NCI-H345 (cell line): ENCODE measurements around the gene GRIN2A.

ENCODE experiments used
- DNase-seq: peaks from one replicate; lab custom pipeline; 2025; lab: John Stamatoyannopoulos, UW

GRIN2A gene

GRCh38 chr16:10085078-10085798, 97.0 kb downstream of the GRIN2A start:
- no peak for DNase-seq

GRCh38 chr16:10083301-10083700, 98.9 kb downstream of the GRIN2A start:
- no peak for DNase-seq

DNA sequence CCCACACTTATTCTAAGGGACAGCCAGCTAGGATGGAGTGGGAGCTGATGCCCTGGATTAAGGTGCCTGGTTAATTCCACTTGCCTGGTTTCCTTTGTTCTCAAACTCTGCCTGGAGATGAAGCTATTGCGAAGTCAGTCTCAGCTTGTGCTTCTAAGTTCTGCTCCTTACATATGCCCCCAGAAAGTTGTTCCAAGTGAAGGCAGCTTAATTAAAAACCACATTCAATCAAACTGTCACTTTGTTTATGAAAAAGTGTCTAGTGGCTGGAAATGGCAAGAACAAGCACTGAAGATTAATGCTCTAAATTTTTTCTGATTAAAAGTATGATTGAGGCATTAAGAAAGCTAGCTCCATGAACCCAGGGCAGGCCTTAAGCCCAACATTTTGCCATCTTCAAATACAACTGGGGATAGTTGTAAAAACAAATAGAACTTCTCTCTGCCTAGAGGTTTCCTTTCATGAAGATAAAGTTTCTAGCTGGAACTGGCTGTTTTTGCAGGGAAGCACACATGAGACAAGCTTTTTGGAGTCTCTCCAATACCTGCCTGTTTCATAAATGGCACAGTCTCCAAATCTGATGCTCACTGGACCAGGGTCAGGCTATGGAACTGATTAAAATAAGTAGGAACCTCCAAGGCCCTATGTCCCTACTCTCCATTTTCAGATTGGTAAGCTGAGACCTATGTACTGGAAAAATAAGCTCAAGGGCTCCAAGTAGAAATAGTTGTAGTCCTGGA, 100.9 kb downstream of the GRIN2A start:
- no peak for DNase-seq

DNA sequence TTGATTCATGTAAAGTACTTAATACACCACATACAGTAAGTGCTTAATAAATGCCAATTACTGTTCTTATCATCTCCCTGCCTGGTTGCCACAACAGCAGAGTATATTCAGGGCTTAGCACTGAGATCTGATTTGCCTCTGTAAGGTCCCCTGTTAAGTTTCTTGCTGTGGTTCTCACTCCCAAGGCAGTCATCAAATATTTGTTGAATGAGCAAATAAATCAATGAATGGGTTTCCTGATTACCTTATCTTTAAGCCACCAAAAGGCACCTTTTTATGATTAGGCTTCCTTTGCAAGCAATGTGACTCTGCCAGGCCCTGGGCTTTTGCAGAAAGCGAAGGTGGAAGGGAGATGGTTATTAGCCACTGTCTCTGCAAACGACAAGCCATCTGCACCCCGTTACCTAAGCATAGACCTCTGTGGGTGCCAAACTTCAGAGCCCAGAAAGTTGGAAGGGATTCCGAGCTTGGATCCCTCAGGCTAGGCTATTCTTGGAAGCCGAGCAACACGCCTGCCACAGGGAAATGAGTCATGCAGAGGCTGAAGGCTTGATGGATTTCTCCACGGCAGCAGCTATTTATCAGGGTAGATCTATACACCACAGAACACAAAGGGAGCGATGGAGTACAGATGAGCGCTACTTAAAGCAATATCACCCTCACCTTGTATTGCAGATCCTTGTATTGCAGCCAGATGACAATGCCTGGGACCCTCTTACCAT, 102.0 kb downstream of the GRIN2A start:
- DNase-seq: no peak

- no peak for DNase-seq
Measured at GRCh38 chr16:10078541-10078949, 103.7 kb downstream of the GRIN2A start.

DNA sequence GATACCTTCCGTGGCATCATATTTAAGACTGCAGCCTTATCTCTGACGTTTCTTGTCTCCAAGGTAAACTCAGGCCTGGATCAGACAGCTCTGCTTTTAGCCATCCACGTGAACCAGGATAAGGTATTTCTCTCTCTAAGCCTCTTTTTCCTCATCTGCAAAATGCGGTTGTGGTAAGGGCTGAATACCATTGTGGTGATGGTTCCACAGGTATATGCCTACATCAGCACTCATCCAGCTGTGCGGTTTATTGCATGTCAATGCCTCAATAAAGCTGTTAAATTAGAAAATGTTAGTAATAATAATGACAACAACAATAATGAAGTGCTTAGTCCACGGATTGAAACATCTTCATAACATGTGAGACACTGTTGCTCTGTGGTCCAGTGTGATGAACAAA, 104.4 kb downstream of the GRIN2A start:
- no peak for DNase-seq

DNA sequence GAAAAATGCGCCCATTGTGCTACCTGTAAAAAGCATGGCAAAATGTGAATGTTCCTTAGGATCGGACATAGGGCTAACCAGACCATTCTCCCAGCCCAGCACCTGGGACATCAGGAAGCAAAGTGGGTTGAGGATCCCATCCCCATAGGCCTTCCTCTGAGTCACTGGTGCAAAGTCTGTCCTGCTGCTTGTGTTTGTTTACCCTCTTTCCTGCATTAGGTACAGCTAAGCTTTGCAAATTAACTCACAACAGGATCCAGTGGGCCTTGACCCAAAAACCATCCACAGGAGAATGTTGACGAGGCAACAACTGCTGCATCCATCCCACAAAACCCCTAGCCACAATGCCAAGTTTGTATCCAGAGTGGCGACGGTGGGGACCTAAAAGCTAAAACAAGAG, 106.2 kb downstream of the GRIN2A start:
- no peak for DNase-seq

GRCh38 chr16:10070591-10070990, 111.6 kb downstream of the GRIN2A start:
- no peak for DNase-seq

- no peak for DNase-seq
Measured at GRCh38 chr16:10069374-10069773, 112.9 kb downstream of the GRIN2A start.

GRCh38 chr16:10067835-10068234, 114.4 kb downstream of the GRIN2A start:
- DNase-seq: no peak

DNA sequence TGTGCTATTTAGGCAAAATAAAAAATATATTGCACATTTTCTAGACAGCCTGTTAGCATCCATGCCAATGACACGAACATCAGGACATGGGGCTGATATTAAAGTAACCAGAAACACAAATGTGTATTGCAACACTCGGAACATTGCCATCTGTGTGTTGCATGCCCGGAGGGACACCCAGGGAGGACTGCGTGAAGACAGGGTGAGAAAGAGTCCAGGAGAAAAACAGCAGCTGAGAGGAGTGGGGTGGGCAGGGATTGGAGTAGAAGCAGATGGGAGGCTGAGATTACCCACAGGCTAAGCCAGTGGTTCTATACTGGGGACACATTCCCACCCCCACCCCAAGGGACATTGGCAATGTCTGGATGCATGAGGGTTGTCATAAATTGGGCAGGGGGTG, 114.8 kb downstream of the GRIN2A start:
- no peak for DNase-seq

DNA sequence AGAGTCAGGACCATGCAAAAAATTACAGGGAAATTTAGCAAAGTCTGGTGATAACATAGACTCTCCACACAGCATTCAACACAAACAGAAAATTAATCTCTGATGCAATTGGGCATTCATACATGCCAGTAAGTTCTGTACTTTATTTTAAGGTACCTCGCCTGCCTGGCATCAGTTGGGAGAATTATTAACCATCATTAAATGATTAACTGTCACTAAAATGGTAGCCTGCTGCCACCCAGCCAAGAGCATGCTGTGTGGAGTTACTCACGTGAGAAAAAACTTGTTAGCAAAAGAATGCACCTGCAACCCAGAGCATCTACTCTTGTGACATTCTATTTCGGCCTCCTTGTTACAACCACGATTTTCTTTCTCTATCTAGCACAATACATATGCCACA, 117.2 kb downstream of the GRIN2A start:
- DNase-seq: no peak

GRCh38 chr16:10048850-10049249, 133.4 kb downstream of the GRIN2A start:
- DNase-seq: no peak

- DNase-seq: no peak
Measured at GRCh38 chr16:10045947-10046346, 136.3 kb downstream of the GRIN2A start.

DNA sequence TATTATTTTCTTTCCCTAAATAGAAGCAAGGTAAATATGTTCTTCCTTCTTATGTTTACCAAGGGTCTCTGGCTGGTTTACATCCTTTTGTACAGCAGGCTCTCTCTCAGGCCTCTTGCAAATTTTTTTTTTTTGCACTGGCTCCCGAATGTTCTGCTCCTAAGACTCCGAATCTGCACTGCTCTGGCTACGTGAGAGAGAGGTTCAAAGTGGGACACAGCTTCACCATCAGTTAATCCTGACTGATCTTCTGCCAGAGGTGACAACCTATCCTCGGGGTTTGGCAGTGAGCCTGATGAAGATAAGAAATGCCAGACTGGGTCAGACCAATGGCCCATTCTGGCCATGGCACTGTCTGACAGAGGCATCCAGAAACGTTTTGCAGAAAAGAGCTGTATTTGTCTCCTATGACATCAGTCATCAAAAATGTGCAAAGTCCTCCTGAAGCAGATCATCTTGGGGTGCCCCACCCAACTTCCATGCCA, 136.9 kb downstream of the GRIN2A start:
- no peak for DNase-seq

DNA sequence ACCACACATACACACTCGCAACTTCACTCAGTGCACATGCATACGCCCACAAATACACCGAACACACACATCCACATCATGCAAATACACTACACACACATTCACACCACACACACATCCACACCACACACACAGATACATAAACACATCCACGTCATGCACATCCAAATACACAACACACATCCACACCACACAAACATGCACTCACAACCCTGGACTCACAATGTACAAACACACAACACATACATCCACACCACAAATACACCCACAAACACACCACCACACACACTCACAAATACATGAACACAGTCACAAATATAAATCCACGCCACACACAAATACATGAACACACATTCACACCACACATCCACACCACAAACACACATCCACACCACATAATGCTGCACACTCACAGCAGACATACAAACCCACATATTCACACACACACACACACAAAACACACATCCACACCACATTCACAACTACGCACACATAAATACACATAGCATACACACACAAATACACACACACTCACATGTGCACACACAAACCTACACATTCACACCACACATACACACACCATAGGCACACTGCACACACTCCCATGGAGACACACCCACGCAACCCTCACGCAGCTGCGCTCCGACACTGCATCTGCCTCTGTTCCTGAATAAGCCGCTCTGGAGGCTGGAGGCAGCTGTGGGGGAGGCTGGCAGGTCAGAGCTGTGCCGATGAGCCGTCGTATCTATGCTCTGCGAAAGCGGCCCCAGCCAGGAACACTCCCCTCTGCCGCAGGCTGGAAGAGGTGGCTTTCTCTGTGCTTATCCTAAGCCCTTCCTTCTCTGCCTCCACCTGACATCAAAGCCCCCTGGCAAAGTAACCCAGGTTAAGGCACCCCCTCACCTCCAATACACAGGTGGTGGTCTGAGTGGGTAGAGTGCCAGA, 141.8 kb downstream of the GRIN2A start:
- DNase-seq: no peak

- DNase-seq: no peak
Measured at GRCh38 chr16:10039220-10040096, 142.8 kb downstream of the GRIN2A start.

DNA sequence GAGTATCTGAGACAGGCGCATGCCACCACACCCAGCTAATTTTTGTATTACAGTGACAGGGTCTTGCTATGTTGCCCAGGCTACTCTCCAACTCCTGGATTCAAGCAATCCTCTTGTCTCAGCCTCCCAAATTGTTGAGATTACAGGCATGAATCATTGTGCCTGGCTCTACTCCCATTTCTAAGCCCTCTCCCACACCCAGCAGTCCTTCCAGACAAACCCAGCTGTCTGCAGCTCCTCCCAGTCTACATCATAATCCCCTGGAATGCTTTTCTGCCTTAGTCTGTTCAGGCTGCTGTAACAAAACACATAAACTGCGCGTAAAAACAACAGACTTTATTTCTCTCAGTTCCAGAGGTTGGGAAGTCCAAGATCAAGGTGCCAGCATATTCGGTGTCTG, 144.5 kb downstream of the GRIN2A start:
- no peak for DNase-seq

- no peak for DNase-seq
Measured at GRCh38 chr16:10036956-10037355, 145.3 kb downstream of the GRIN2A start.

GRCh38 chr16:10033556-10033955, 148.7 kb downstream of the GRIN2A start:
- no peak for DNase-seq

- DNase-seq: no peak
Measured at GRCh38 chr16:10031955-10032354, 150.3 kb downstream of the GRIN2A start.
